Measurements from ENCODE around the gene TEDC2. TPM values are rescaled to one million over a fixed set of nuclear protein-coding genes. Genes with fewer than 3 reads are reported as not detected.

TEDC2 gene
- total RNA-seq, 2 experiments from 2014 or later = 48.0 to 110 TPM

GRCh38 chr16:2486645-2487516, 27.0 kb downstream of the TEDC2 start:
- TF ChIP-seq EZH2phosphoT487 (IDR thresholded peaks at IDR 0.05; ENCODE audit: borderline replicate concordance, low read depth, low read length) (no peak), CTCF (conservative IDR thresholded peaks at IDR 0.05; ENCODE audit: low read length) (peak; percentile 31; the same call in 1 of the 2 replicates)
- intact Hi-C loops (cut with micrococcal nuclease; ENCODE audit: unreplicated experiment) = loop anchor here (5.0 kb wide), 1 partner anchor 150 kb away; no protein-coding TSS in a partner anchor
- H4K20me1 ChIP-seq (ENCODE audit: insufficient read depth, low read length) = no peaks in the 10 kb centered on the region
- no peak overlapping the region for H3K4me3 ChIP-seq (ENCODE audit: low read depth, low read length, poor library complexity, severe bottlenecking)
- DNase-seq (ENCODE audit: low spot score) = peak; percentile 50
- peaks cover 6% of the 10 kb centered on the region for H3K4me1 ChIP-seq (ENCODE audit: insufficient read depth, low read length, poor library complexity, severe bottlenecking)
- no TSS peak for BruUV-seq (replicated peaks)
- POLR2A ChIA-PET = no interaction called here
- H3K79me2 ChIP-seq (ENCODE audit: insufficient read depth, low read depth, low read length) = no peaks in the 10 kb centered on the region
- CTCF ChIA-PET (ENCODE audit: unreplicated experiment) = no interaction called here
- H3K4me2 ChIP-seq (ENCODE audit: low read length) = no peak overlapping the region
- H3K36me3 ChIP-seq (ENCODE audit: insufficient read depth, low read length) = peaks cover 20% of the 10 kb centered on the region; the same call in 1 of the 2 replicates
- H2AFZ ChIP-seq (ENCODE audit: low read length) = no peak overlapping the region
- H3K27ac ChIP-seq (ENCODE audit: low read depth, low read length, poor library complexity, severe bottlenecking) = no peak overlapping the region
- H3K9me2 ChIP-seq (ENCODE audit: insufficient read depth, low read length) = no peaks in the 10 kb centered on the region
- H3K9me3 ChIP-seq (ENCODE audit: low read length) = no peaks in the 10 kb centered on the region

GRCh38 chr16:2487517-2487842, 27.6 kb downstream of the TEDC2 start:
- Histone ChIP-seq H2AFZ (ENCODE audit: low read length) (no peak overlapping the region), H3K4me3 (ENCODE audit: low read depth, low read length, poor library complexity, severe bottlenecking) (no peak overlapping the region), H3K9me2 (ENCODE audit: insufficient read depth, low read length) (no peaks in the 10 kb centered on the region), H3K9me3 (ENCODE audit: low read length) (no peaks in the 10 kb centered on the region), H3K36me3 (ENCODE audit: insufficient read depth, low read length) (peaks cover 20% of the 10 kb centered on the region; the same call in 1 of the 2 replicates), H3K79me2 (ENCODE audit: insufficient read depth, low read depth, low read length) (no peaks in the 10 kb centered on the region), H3K4me1 (ENCODE audit: insufficient read depth, low read length, poor library complexity, severe bottlenecking) (peaks cover 6% of the 10 kb centered on the region), H4K20me1 (ENCODE audit: insufficient read depth, low read length) (no peaks in the 10 kb centered on the region), H3K4me2 (ENCODE audit: low read length) (no peak overlapping the region), H3K27ac (ENCODE audit: low read depth, low read length, poor library complexity, severe bottlenecking) (no peak overlapping the region)
- TF ChIP-seq EZH2phosphoT487 (IDR thresholded peaks at IDR 0.05; ENCODE audit: borderline replicate concordance, low read depth, low read length) = no peak
- TF ChIP-seq CTCF (conservative IDR thresholded peaks at IDR 0.05; ENCODE audit: low read length) = no peak; the same call in 1 of the 2 replicates
- POLR2A ChIA-PET = interaction anchor here (0.6 kb wide), 1 partner anchor 127 kb away, joined by 6 read pairs; no protein-coding TSS in a partner anchor
- CTCF ChIA-PET (ENCODE audit: unreplicated experiment) = no interaction called here
- no TSS peak for BruUV-seq (replicated peaks)
- no peak for DNase-seq (ENCODE audit: low spot score)
- intact Hi-C loops (cut with micrococcal nuclease; ENCODE audit: unreplicated experiment) = loop anchor here (5.0 kb wide), 1 partner anchor 150 kb away; no protein-coding TSS in a partner anchor
